Lung (tissue), 12 donors: Measurements from ENCODE around the gene WRNIP1. TPM values are rescaled to one million over a fixed set of nuclear protein-coding genes. Genes with fewer than 3 reads are reported as not detected.

ENCODE experiments used
- ATAC-seq: fragments of 200-7000 bp; cut with Tn5 transposase; one replicate; pipeline ENCODE4 v1.9.1; 2020; ENCODE audit warnings: moderate number of reproducible peaks; ENCODE audit not compliant: insufficient read depth, low FRiP score
- DNase-seq, 3 donors: peaks; one replicate each; pipeline ENCODE4 v3.0.0-alpha.2; 2013 to 2017
- H3K27ac ChIP-seq, 2 donors: one replicate each; pipeline ENCODE4 v1.5.1; 2013; ENCODE audit warnings: mild to moderate bottlenecking in 2 of 2, moderate library complexity in 2 of 2, control low read depth in 1 of 2, inconsistent platforms in 1 of 2, low read depth in 1 of 2, low read length in 1 of 2
- H3K27me3 ChIP-seq, 3 donors: one replicate each; pipeline ENCODE4 v1.5.1; 2013; ENCODE audit warnings: low read length in 2 of 3; ENCODE audit not compliant: control insufficient read depth in 3 of 3, insufficient read depth in 3 of 3
- H3K36me3 ChIP-seq, 4 donors: one replicate each; pipeline ENCODE4 v1.5.1; 2013; ENCODE audit warnings: low read length in 4 of 4, mild to moderate bottlenecking in 1 of 4, moderate library complexity in 1 of 4; ENCODE audit not compliant: control insufficient read depth in 4 of 4, insufficient read depth in 4 of 4
- H3K4me1 ChIP-seq, 5 donors: one replicate each; pipeline ENCODE4 v1.5.1; 2013; ENCODE audit warnings: low read length in 5 of 5, mild to moderate bottlenecking in 2 of 5, moderate library complexity in 1 of 5; ENCODE audit not compliant: control insufficient read depth in 5 of 5, insufficient read depth in 5 of 5
- H3K4me3 ChIP-seq: one replicate; pipeline ENCODE4 v1.5.1; 2013; ENCODE audit warnings: mild to moderate bottlenecking, control low read depth, moderate library complexity
- H3K9ac ChIP-seq, 2 donors: one replicate each; pipeline ENCODE4 v1.5.1; 2013; ENCODE audit warnings: low read length in 2 of 2, control low read depth in 1 of 2; ENCODE audit not compliant: insufficient read depth in 1 of 2
- H3K9me3 ChIP-seq, 4 donors: one replicate each; pipeline ENCODE4 v1.5.1; 2013; ENCODE audit warnings: low read length in 3 of 4, mild to moderate bottlenecking in 1 of 4, moderate library complexity in 1 of 4; ENCODE audit not compliant: control insufficient read depth in 4 of 4, insufficient read depth in 3 of 4
- CTCF ChIP-seq: IDR thresholded peaks from 2 replicates; pipeline ENCODE4 v1.5.1; 2012; ENCODE audit warnings: mild to moderate bottlenecking; ENCODE audit errors: control extremely low read depth, extremely low read depth
- WGBS, 2 donors: extraction: QIAGEN DNeasy Blood & Tissue Kit; methylation state at CpG; one replicate each; pipeline ENCODE4 v1.1.7; 2013; 5-methylcytosine and 5-hydroxymethylcytosine counted together
- polyA plus RNA-seq, 2 donors: library from polyadenylated mRNA; stranded (reverse); fragments of 200-250 nt; gene quantifications; one replicate each; pipeline ENCODE4 v1.2.1, GENCODE V29; 2013
- total RNA-seq, 2 donors: library from RNA; depleted of rRNA in 1 of 2; stranded (reverse); fragments of >200 nt in 1 of 2; gene quantifications; one replicate each; pipeline ENCODE4 v1.2.1, GENCODE V29; 2014 to 2021
- donor health status: control.
- donor health status: control.
- donor health status: Bipolar disorder and iron deficiency.
- donor health status: healthy.
- donor health status: DM: yes; HTN: yes; CAD: no.

The WRNIP1 gene
- total and polyA plus RNA-seq, 4 donors, result 36.8 to 56.0 (median 42.7) TPM

- Histone ChIP-seq H3K27ac (peak overlapping the region; percentile 24 to 74), H3K4me1 (peaks cover 0 to 28% (median 10%) of the 10 kb centered on the region in 5 donors), H3K4me3 (no peak overlapping the region), H3K9me3 (peaks cover 0 to 8% (median 2%) of the 10 kb centered on the region in 4 donors), H3K27me3 (no peaks in the 10 kb centered on the region), H3K9ac (no peak overlapping the region), H3K36me3 (no peaks in the 10 kb centered on the region)
- DNase-seq (peak in 1 of 3 donors; percentile 32), ATAC-seq (peak; percentile 66)
- TF ChIP-seq CTCF, result no peak
- WGBS, 2 donors, result 16 to 20% methylated on average over 4 of the region's 4 CpGs
Observed at GRCh38 chr6:2817903-2818443, 52.8 kb downstream of the WRNIP1 start.

DNA sequence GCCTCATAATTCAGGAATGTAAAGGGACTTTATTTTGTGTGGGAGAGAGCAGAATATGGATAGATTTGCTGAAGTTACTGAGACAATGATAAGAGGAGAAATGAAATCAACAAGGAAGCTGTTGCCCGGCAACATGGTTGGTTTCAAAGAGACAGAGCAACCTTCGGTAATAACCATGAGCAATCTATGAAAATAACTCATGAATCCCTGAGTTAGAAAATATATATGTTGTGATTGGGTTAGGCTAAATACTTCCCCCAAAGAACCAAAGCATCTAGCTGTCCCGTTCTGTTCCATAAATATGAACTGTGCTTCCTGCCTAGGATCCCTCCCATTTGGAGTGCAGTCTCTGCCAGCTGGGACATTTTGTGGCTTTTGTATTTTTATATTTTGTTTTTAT lies 53.4 kb downstream of the WRNIP1 start:
- H3K9me3 ChIP-seq, result peaks cover 0 to 8% (median 2%) of the 10 kb centered on the region in 4 donors
- WGBS, 2 donors, result 18 to 21% methylated on average over 3 of the region's 3 CpGs
- ATAC-seq (no peak), DNase-seq (peak in 2 of 3 donors; percentile 37 to 60)
- no peaks in the 10 kb centered on the region for H3K27me3 ChIP-seq
- H3K27ac ChIP-seq, result peak overlapping the region in 1 of 2 donors; percentile 84
- peaks cover 0 to 26% (median 10%) of the 10 kb centered on the region in 5 donors for H3K4me1 ChIP-seq
- TF ChIP-seq CTCF, result no peak
- H3K9ac ChIP-seq, result no peak overlapping the region
- H3K4me3 ChIP-seq, result no peak overlapping the region
- no peaks in the 10 kb centered on the region for H3K36me3 ChIP-seq

DNA sequence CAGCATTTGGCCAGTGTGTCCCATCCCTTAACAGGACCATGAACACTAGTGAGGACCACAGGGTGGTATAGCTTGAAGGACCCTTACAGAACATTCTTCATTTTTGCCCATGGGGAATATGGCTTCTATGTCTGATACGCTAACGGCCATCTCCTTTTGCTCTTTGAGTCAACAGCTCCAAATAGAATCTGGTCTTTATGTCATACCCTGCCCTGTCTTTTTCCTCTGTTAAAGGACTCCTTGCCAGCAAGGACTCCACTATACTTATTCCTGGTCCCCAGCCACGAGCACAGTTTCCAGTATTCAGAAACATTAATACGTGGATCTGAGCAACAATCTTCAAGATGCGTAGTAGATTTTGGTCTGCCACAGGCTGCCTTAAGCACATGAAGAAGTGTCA lies 53.9 kb downstream of the WRNIP1 start:
- Histone ChIP-seq H3K4me1 (peaks cover 0 to 26% (median 10%) of the 10 kb centered on the region in 5 donors), H3K27ac (peak overlapping the region in 1 of 2 donors; percentile 84), H3K4me3 (no peak overlapping the region), H3K9me3 (peaks cover 0 to 8% (median 2%) of the 10 kb centered on the region in 4 donors), H3K36me3 (no peaks in the 10 kb centered on the region), H3K9ac (no peak overlapping the region), H3K27me3 (no peaks in the 10 kb centered on the region)
- 79 to 81% methylated on average over 5 of the region's 5 CpGs for WGBS, 2 donors
- DNase-seq (no peak), ATAC-seq (no peak)
- TF ChIP-seq CTCF, result no peak

- Histone ChIP-seq H3K27ac (peak overlapping the region in 1 of 2 donors; percentile 67), H3K36me3 (peaks cover 0 to 2% (median 0%) of the 10 kb centered on the region in 4 donors), H3K9ac (no peak overlapping the region), H3K9me3 (peaks cover 0 to 8% (median 2%) of the 10 kb centered on the region in 4 donors), H3K27me3 (no peaks in the 10 kb centered on the region), H3K4me1 (peaks cover 0 to 26% (median 10%) of the 10 kb centered on the region in 5 donors), H3K4me3 (no peak overlapping the region)
- no peak for TF ChIP-seq CTCF
- ATAC-seq (no peak), DNase-seq (no peak)
- WGBS, 2 donors, result 23 to 48% methylated on average over 7 of the region's 7 CpGs
Observed at GRCh38 chr6:2819978-2820377, 54.8 kb downstream of the WRNIP1 start.
